Measurements from ENCODE around the gene PAH. TPM values are rescaled to one million over a fixed set of nuclear protein-coding genes. Genes with fewer than 3 reads are reported as not detected.

The PAH gene
- total and polyA plus RNA-seq, 2 of the 8 experiments (the other 6 are each of a cell fraction or from before 2014, with no cell fraction given): 3.9 to 9.0 TPM

- no peaks in the 10 kb centered on the region for H3K9me3 ChIP-seq (ENCODE audit: insufficient read depth in 2 of 2, low read depth in 1 of 2, low read length in 1 of 2)
- no peak overlapping the region for H2AK5ac ChIP-seq (ENCODE audit: low read depth, low read length)
- no peak overlapping the region for H4K91ac ChIP-seq (replicated peaks; ENCODE audit: insufficient read length, low read length)
- no peak overlapping the region for H4K8ac ChIP-seq (ENCODE audit: extremely low read depth, insufficient read depth, low read length)
- no peaks in the 10 kb centered on the region for H3K79me2 ChIP-seq (ENCODE audit: control insufficient read depth in 1 of 2, insufficient read depth in 2 of 2, low read length in 2 of 2)
- no peaks in the 10 kb centered on the region for H3K79me1 ChIP-seq (ENCODE audit: low read depth, low read length)
- no peaks in the 10 kb centered on the region for H3K23me2 ChIP-seq (ENCODE audit: low read depth, low read length)
- H3K56ac ChIP-seq (replicated peaks; ENCODE audit: insufficient read length, low read depth, low read length): no peak overlapping the region
- H3K23ac ChIP-seq (ENCODE audit: insufficient read length): no peak overlapping the region
- H3K4me2 ChIP-seq (ENCODE audit: insufficient read depth in 1 of 2, low read depth in 2 of 2, low read length in 2 of 2): no peak overlapping the region
- ChIA-PET POLR2A (ENCODE audit: partially characterized antibody) (interaction anchor here (1.2 kb wide), 1 partner anchor 65 kb away, joined by 3 read pairs; no protein-coding TSS in a partner anchor), CTCF (ENCODE audit: partially characterized antibody) (interaction anchor here (0.5 to 3.7 kb wide), 9 partner anchors 9 to 925 kb away, joined by 3 to 14 read pairs (median 4); no protein-coding TSS in a partner anchor)
- H4K5ac ChIP-seq (ENCODE audit: insufficient read length, low read depth, low read length): no peak overlapping the region
- no peak overlapping the region for H3K18ac ChIP-seq (ENCODE audit: extremely low read depth, low read length)
- H3K4ac ChIP-seq (replicated peaks; ENCODE audit: insufficient read length, low read depth, low read length): no peak overlapping the region
- no peak overlapping the region for H3K14ac ChIP-seq (ENCODE audit: insufficient read length)
- H3K36me3 ChIP-seq (ENCODE audit: control insufficient read depth in 2 of 4, insufficient read depth in 4 of 4, low read length in 3 of 4): no peaks in the 10 kb centered on the region
- no peak for DNase-seq (ENCODE audit: low read depth in 1 of 2, low spot score in 2 of 2)
- H2AFZ ChIP-seq (ENCODE audit: low read length): no peak overlapping the region
- FAIRE-seq: no peak
- H2BK5ac ChIP-seq (ENCODE audit: low read depth, low read length): no peak overlapping the region
- H2BK120ac ChIP-seq (replicated peaks; ENCODE audit: low read depth, low read length): no peak overlapping the region
- H3K4me3 ChIP-seq (ENCODE audit: extremely low read depth in 1 of 4, insufficient read depth in 2 of 4, low read depth in 3 of 4, low read length in 4 of 4): no peak overlapping the region
- no peak overlapping the region for H2BK12ac ChIP-seq (ENCODE audit: low read depth, low read length)
- H2BK20ac ChIP-seq (ENCODE audit: low read length): no peak overlapping the region
- H2BK15ac ChIP-seq (ENCODE audit: low read length): no peak overlapping the region
- no peak overlapping the region for H3K9ac ChIP-seq (replicated peaks in 1 of 4; ENCODE audit: extremely low read depth in 1 of 4, low read depth in 3 of 4, low read length in 3 of 4)
- H3K27ac ChIP-seq (ENCODE audit: low read depth, low read length): no peak overlapping the region
- WGBS, 2 experiments (ENCODE audit: extremely low coverage in 1 of 2, insufficient coverage in 1 of 2, insufficient read length in 1 of 2, insufficient replicate concordance in 2 of 2, low coverage in 1 of 2, low lambda C conversion rate in 2 of 2, missing lambda C conversion rate in 1 of 2): 91% methylated on average over 2 of the region's 2 CpGs; no CpG with 5 or more reads in 1 of the 2 experiments
- H4K20me1 ChIP-seq (replicated peaks in 1 of 2; ENCODE audit: control insufficient read depth in 1 of 2, insufficient read depth in 2 of 2, low read length in 2 of 2): no peaks in the 10 kb centered on the region
- H3K4me1 ChIP-seq (replicated peaks in 1 of 4; ENCODE audit: control insufficient read depth in 3 of 4, insufficient read depth in 4 of 4, low read length in 3 of 4): no peaks in the 10 kb centered on the region
- H3K27me3 ChIP-seq (replicated peaks in 1 of 4; ENCODE audit: control insufficient read depth in 3 of 4, extremely low read depth in 1 of 4, insufficient read depth in 3 of 4, low read length in 3 of 4): no peaks in the 10 kb centered on the region
Observed at GRCh38 chr12:102851246-102851645, 65.8 kb downstream of the PAH start.

All from H1 (cell line).